Spleen (tissue), 11 donors: Measurements from ENCODE around the gene CYP4F3. TPM values are rescaled to one million over a fixed set of nuclear protein-coding genes. Genes with fewer than 3 reads are reported as not detected.
A peak's percentile ranks its signal among the peaks of the same experiment; 100 is the strongest.

ENCODE experiments used
- DNase-seq: peaks from one replicate; pipeline ENCODE4 v3.0.0-alpha.2; 2020
- H3K27ac ChIP-seq, 8 donors: fragments of 200-600 bp; sonication (generic) in 7 of 8; 1 replicate in 4 of 8; 2 replicates in 4 of 8; pipeline versions ENCODE4 v1.5.0 to v1.8.0; 2016 to 2021; ENCODE audit warnings: inconsistent platforms in 4 of 8, mild to moderate bottlenecking in 4 of 8, moderate library complexity in 1 of 8
- H3K27me3 ChIP-seq, 7 donors: fragments of 200-600 bp; sonication (generic) in 6 of 7; replicated peaks in 1 of 7; 1 replicate in 4 of 7; 2 replicates in 3 of 7; pipeline versions ENCODE4 v1.5.0 to v1.8.0; 2016 to 2021; ENCODE audit warnings: inconsistent platforms in 3 of 7, mild to moderate bottlenecking in 1 of 7
- H3K36me3 ChIP-seq, 6 donors: fragments of 200-600 bp; sonication (generic) in 5 of 6; 1 replicate in 4 of 6; 2 replicates in 2 of 6; pipeline versions ENCODE4 v1.5.0 to v1.8.0; 2016 to 2021; ENCODE audit warnings: inconsistent platforms in 2 of 6
- H3K4me1 ChIP-seq, 6 donors: fragments of 200-600 bp; sonication (generic) in 5 of 6; 1 replicate in 3 of 6; 2 replicates in 3 of 6; pipeline versions ENCODE4 v1.5.0 to v1.8.0; 2016 to 2021; ENCODE audit warnings: inconsistent platforms in 3 of 6
- H3K4me3 ChIP-seq, 8 donors: fragments of 200-600 bp; sonication (generic) in 7 of 8; 1 replicate in 4 of 8; 2 replicates in 4 of 8; pipeline versions ENCODE4 v1.5.0 to v1.8.0; 2016 to 2021; ENCODE audit warnings: inconsistent platforms in 4 of 8, mild to moderate bottlenecking in 4 of 8, moderate library complexity in 2 of 8
- H3K9me3 ChIP-seq, 8 donors: fragments of 200-600 bp; sonication (generic) in 7 of 8; 1 replicate in 4 of 8; 2 replicates in 4 of 8; pipeline versions ENCODE4 v1.5.0 to v1.8.0; 2016 to 2021; ENCODE audit warnings: inconsistent platforms in 4 of 8
- CTCF ChIP-seq, 11 experiments: fragments of 200-600 bp in 7 of 11; fragments of 450-650 bp in 4 of 11; sonication (generic) in 4 of 11; IDR thresholded peaks in 8 of 11; conservative IDR thresholded peaks in 3 of 11; 1 replicate in 7 of 11; 2 replicates in 4 of 11; pipeline versions ENCODE4 v1.4.0 to v1.8.0; 2016 to 2021; ENCODE audit warnings: antibody characterized with exemption in 11 of 11, inconsistent platforms in 4 of 11, mild to moderate bottlenecking in 1 of 11
- POLR2A ChIP-seq, 3 donors: fragments of 450-650 bp; IDR thresholded peaks; one replicate each; pipeline ENCODE4 v1.5.1; 2017; ENCODE audit warnings: antibody characterized with exemption in 3 of 3, mild to moderate bottlenecking in 1 of 3
- POLR2AphosphoS5 ChIP-seq, 3 donors: sonication (generic); formaldehyde crosslinking; IDR thresholded peaks; one replicate each; pipeline ENCODE4 v1.5.1; 2017; ENCODE audit warnings: antibody characterized with exemption in 3 of 3
- WGBS, 5 donors: extraction: QIAGEN DNeasy Blood & Tissue Kit in 3 of 5; methylation state at CpG; one replicate each; pipeline versions ENCODE4 v1.1.5 to v1.1.7; 2013 to 2018; 5-methylcytosine and 5-hydroxymethylcytosine counted together
- intact Hi-C: fragments of 100-400 bp; cut with DNase I; formaldehyde crosslinking; loops from one replicate; pipeline ENCODE4 v1.15.0; 2023; ENCODE audit warnings: low total_unique reads
- polyA plus RNA-seq, 3 donors: library from polyadenylated mRNA; stranded (reverse); fragments of 200-250 nt; gene quantifications; one replicate each; pipeline ENCODE4 v1.2.1, GENCODE V29; 2013
- total RNA-seq, 7 donors: library from RNA; depleted of rRNA in 3 of 7; stranded (reverse); fragments of >200 nt in 3 of 7; fragmentation: NEBNext Ultra II Directional in 4 of 7; extraction: Animal tissue kit (Norgen Biotek cat#: 25700) in 4 of 7; gene quantifications; one replicate each; pipeline versions ENCODE4 v1.1.0 to v1.2.1, GENCODE V29; 2016 to 2021
- donor health status: healthy with polysubstance abuse.
- donor health status: DM: no; HTN: no; CAD: no; lungs with moderate emphysema.
- donor health status: DM: no; HTN: no; CAD: no.
- donor health status: Bipolar disorder and iron deficiency.
- donor health status: healthy.
- donor health status: DM: no; HTN: no; CAD: no.
- donor health status: DM: yes; HTN: yes; CAD: no.

CYP4F3 gene
- total and polyA plus RNA-seq, 10 donors = 0.03 to 44.1 (median 5.2) TPM

GRCh38 chr19:15616627-15617270, 23.9 kb upstream of the CYP4F3 start:
- Histone ChIP-seq H3K9me3 (no peaks in the 10 kb centered on the region), H3K36me3 (no peaks in the 10 kb centered on the region), H3K27me3 (peaks cover 0 to 57% (median 0%) of the 10 kb centered on the region in 7 donors), H3K4me1 (no peaks in the 10 kb centered on the region), H3K27ac (no peak overlapping the region), H3K4me3 (no peak overlapping the region)
- DNase-seq = no peak
- WGBS, 5 donors = 37 to 61% (median 46%) methylated on average over 6 to 7 of the region's 7 CpGs
- intact Hi-C loops = no loop called here
- TF ChIP-seq CTCF (IDR thresholded peaks at IDR 0.05 in 8 of 11, conservative IDR thresholded peaks at IDR 0.05 in 3 of 11) (no peak), POLR2AphosphoS5 (IDR thresholded peaks at IDR 0.05) (no peak), POLR2A (IDR thresholded peaks at IDR 0.05) (no peak)

GRCh38 chr19:15618321-15618720, 22.4 kb upstream of the CYP4F3 start:
- no peaks in the 10 kb centered on the region for H3K36me3 ChIP-seq
- WGBS, 5 donors = 68 to 87% (median 76%) methylated on average over 4 to 5 of the region's 5 CpGs
- H3K9me3 ChIP-seq = no peaks in the 10 kb centered on the region
- TF ChIP-seq POLR2A (IDR thresholded peaks at IDR 0.05) (no peak), POLR2AphosphoS5 (IDR thresholded peaks at IDR 0.05) (no peak), CTCF (IDR thresholded peaks at IDR 0.05 in 8 of 11, conservative IDR thresholded peaks at IDR 0.05 in 3 of 11) (no peak)
- intact Hi-C loops = no loop called here
- H3K4me3 ChIP-seq = no peak overlapping the region
- H3K4me1 ChIP-seq = peaks cover 0 to 12% (median 0%) of the 10 kb centered on the region in 6 donors
- DNase-seq = no peak
- peaks cover 0 to 69% (median 0%) of the 10 kb centered on the region in 7 donors for H3K27me3 ChIP-seq
- no peak overlapping the region for H3K27ac ChIP-seq

- Histone ChIP-seq H3K27me3 (peaks cover 0 to 60% (median 0%) of the 10 kb centered on the region in 7 donors), H3K9me3 (no peaks in the 10 kb centered on the region), H3K36me3 (no peaks in the 10 kb centered on the region), H3K27ac (no peak overlapping the region), H3K4me3 (no peak overlapping the region), H3K4me1 (peaks cover 0 to 12% (median 0%) of the 10 kb centered on the region in 6 donors)
- 33 to 100% (median 75%) methylated on average over 1 of the region's 1 CpG for WGBS, 5 donors
- no peak for DNase-seq
- TF ChIP-seq POLR2AphosphoS5 (IDR thresholded peaks at IDR 0.05) (no peak), CTCF (IDR thresholded peaks at IDR 0.05 in 8 of 11, conservative IDR thresholded peaks at IDR 0.05 in 3 of 11) (no peak), POLR2A (IDR thresholded peaks at IDR 0.05) (no peak)
- intact Hi-C loops = no loop called here
Measured at GRCh38 chr19:15621801-15622200, 18.9 kb upstream of the CYP4F3 start.

GRCh38 chr19:15622991-15623390, 17.7 kb upstream of the CYP4F3 start:
- DNase-seq = no peak

More at GRCh38 chr19:15622991-15623390, 17.7 kb upstream of the CYP4F3 start:
- H3K36me3 ChIP-seq = no peaks in the 10 kb centered on the region
- no peak overlapping the region for H3K4me3 ChIP-seq
- 54 to 60% (median 58%) methylated on average over 10 to 11 of the region's 11 CpGs for WGBS, 5 donors
- H3K27ac ChIP-seq = no peak overlapping the region
- intact Hi-C loops = no loop called here
- no peaks in the 10 kb centered on the region for H3K9me3 ChIP-seq
- peak in 1 of 3 donors; percentile 26 for TF ChIP-seq POLR2AphosphoS5 (IDR thresholded peaks at IDR 0.05)
- no peak for TF ChIP-seq CTCF (IDR thresholded peaks at IDR 0.05 in 8 of 11, conservative IDR thresholded peaks at IDR 0.05 in 3 of 11)
- TF ChIP-seq POLR2A (IDR thresholded peaks at IDR 0.05) = no peak
- peaks cover 0 to 54% (median 0%) of the 10 kb centered on the region in 7 donors for H3K27me3 ChIP-seq
- peaks cover 0 to 12% (median 0%) of the 10 kb centered on the region in 6 donors for H3K4me1 ChIP-seq
